HG03159 (cell line): ENCODE measurements around the gene MLYCD.

Source experiments
- ATAC-seq: cut with Tn5 transposase; IDR thresholded peaks from one replicate; pipeline ENCODE4 v1.9.1; 2021; ENCODE audit warnings: mild to moderate bottlenecking, moderate library complexity; ENCODE audit not compliant: unreplicated experiment

MLYCD gene

GRCh38 chr16:83899272-83899897 lies 470 bp downstream of the MLYCD start:
- peak; percentile 55 for ATAC-seq

GRCh38 chr16:83899978-83900377 lies 1.1 kb downstream of the MLYCD start:
- ATAC-seq, result no peak

GRCh38 chr16:83900571-83900970 lies 1.7 kb downstream of the MLYCD start:
- ATAC-seq, result no peak

- no peak for ATAC-seq
These were observed 2.2 kb downstream of the MLYCD start for GRCh38 chr16:83901101-83901500.

GRCh38 chr16:83903751-83904150 lies 4.8 kb downstream of the MLYCD start:
- no peak for ATAC-seq

GRCh38 chr16:83906683-83907082 lies 7.8 kb downstream of the MLYCD start:
- ATAC-seq, result no peak

- no peak for ATAC-seq
These were observed 8.2 kb downstream of the MLYCD start for GRCh38 chr16:83907111-83907510.

GRCh38 chr16:83907631-83908250 lies 8.8 kb downstream of the MLYCD start:
- no peak for ATAC-seq

GRCh38 chr16:83908798-83909197 lies 9.9 kb downstream of the MLYCD start:
- no peak for ATAC-seq

- ATAC-seq, result no peak
These were observed 12.4 kb downstream of the MLYCD start for GRCh38 chr16:83911290-83911689.

- no peak for ATAC-seq
These were observed 13.8 kb downstream of the MLYCD start for GRCh38 chr16:83912519-83913244.

GRCh38 chr16:83913245-83913633 lies 14.3 kb downstream of the MLYCD start:
- ATAC-seq, result no peak

GRCh38 chr16:83914091-83914710 lies 15.3 kb downstream of the MLYCD start:
- no peak for ATAC-seq

GRCh38 chr16:83915081-83915480 lies 16.2 kb downstream of the MLYCD start:
- no peak for ATAC-seq

- no peak for ATAC-seq
These were observed 16.6 kb downstream of the MLYCD start for GRCh38 chr16:83915491-83915890.

GRCh38 chr16:83917152-83918120 lies 18.5 kb downstream of the MLYCD start:
- no peak for ATAC-seq

GRCh38 chr16:83920894-83921491 lies 22.1 kb downstream of the MLYCD start:
- no peak for ATAC-seq

- ATAC-seq, result no peak
These were observed 24.9 kb downstream of the MLYCD start for GRCh38 chr16:83923581-83924365.

GRCh38 chr16:83924686-83925085 lies 25.8 kb downstream of the MLYCD start:
- ATAC-seq, result no peak
